H1 (cell line): Measurements from ENCODE around the gene ASCC3. TPM values are rescaled to one million over a fixed set of nuclear protein-coding genes. Genes with fewer than 3 reads are reported as not detected.
A peak's percentile ranks its signal among the peaks of the same experiment; 100 is the strongest.

ENCODE experiments used
- ASH2L ChIP-seq: fragments of 200-600, 300-600 bp; sonication (generic); IDR thresholded peaks from one replicate; pipeline ENCODE4 v1.7.1; 2017; ENCODE audit warnings: low read length
- CHD1 ChIP-seq: IDR thresholded peaks from 2 replicates; pipeline ENCODE4 v1.6.1; 2012; ENCODE audit warnings: low read depth, low read length, improper control_type of control experiment
- EZH2 ChIP-seq: fragments of 200-600 bp; sonication (generic); IDR thresholded peaks from 2 replicates; pipeline ENCODE4 v1.7.1; 2012; ENCODE audit warnings: low read depth, mild to moderate bottlenecking, moderate library complexity, low read length, inconsistent platforms; ENCODE audit not compliant: severe bottlenecking
- HDAC2 ChIP-seq, 2 experiments: fragments of 300-600 bp in 1 of 2; sonication (generic) in 1 of 2; IDR thresholded peaks; 2 replicates each; pipeline ENCODE4 v1.6.1; 2011 to 2012; ENCODE audit warnings: low read depth in 2 of 2, low read length in 2 of 2, mild to moderate bottlenecking in 2 of 2, moderate library complexity in 2 of 2, borderline replicate concordance in 1 of 2, inconsistent platforms in 1 of 2
- MAX ChIP-seq: IDR thresholded peaks from 2 replicates; pipeline ENCODE4 v1.6.1; 2012; ENCODE audit warnings: inconsistent platforms
- RAD21 ChIP-seq, 2 experiments: IDR thresholded peaks in 1 of 2; conservative IDR thresholded peaks in 1 of 2; 2 replicates each; pipeline ENCODE4 v1.6.1; 2011; ENCODE audit warnings: low read depth in 2 of 2, low read length in 2 of 2, improper control_type of control experiment in 1 of 2, inconsistent platforms in 1 of 2, mild to moderate bottlenecking in 1 of 2, moderate library complexity in 1 of 2
- RNF2 ChIP-seq: fragments of 200-900, 300-1000 bp; sonication (generic); IDR thresholded peaks from 2 replicates; pipeline ENCODE4 v1.7.1; 2016; ENCODE audit warnings: borderline replicate concordance, low read depth, mild to moderate bottlenecking, antibody characterized with exemption, low read length; ENCODE audit not compliant: poor library complexity, severe bottlenecking; ENCODE audit errors: missing control alignments
- polyA plus RNA-seq, 7 experiments: library from polyadenylated mRNA; depleted of rRNA in 3 of 7; stranded (reverse) in 5 of 7; unstranded in 2 of 7; fragments of >200 nt in 5 of 7; fragments of 200-250 nt in 2 of 7; gene quantifications; 1 replicate in 5 of 7; 2 replicates in 1 of 7; 4 replicates in 1 of 7; pipeline versions ENCODE4 v1.2.1 to v1.2.3, GENCODE V29; 2011 to 2013; ENCODE audit warnings: missing spikeins in 2 of 7, mixed read lengths in 2 of 7
- total RNA-seq: library from RNA; stranded (reverse); fragmentation: NEBNext Ultra II Directional; extraction: Animal tissue kit (Norgen Biotek cat#: 25700); gene quantifications from 2 replicates; pipeline ENCODE4 v1.2.1, GENCODE V29; 2021

The ASCC3 gene
- total and polyA plus RNA-seq, 2 of the 8 experiments (the other 6 are each of a cell fraction or from before 2014, with no cell fraction given) = 37.5 to 77.8 TPM

GRCh38 chr6:100466410-100467128, 414.6 kb downstream of the ASCC3 start (continued):
- TF ChIP-seq RAD21 (IDR thresholded peaks at IDR 0.05 in 1 of 2, conservative IDR thresholded peaks at IDR 0.05 in 1 of 2; ENCODE audit: low read depth in 2 of 2, low read length in 2 of 2) = no peak
- no peak for TF ChIP-seq HDAC2 (IDR thresholded peaks at IDR 0.05; ENCODE audit: borderline replicate concordance in 1 of 2, low read depth in 2 of 2, low read length in 2 of 2)
- TF ChIP-seq MAX = peak; percentile 53; the same call in 1 of the 2 replicates
- TF ChIP-seq EZH2 = peak; percentile 21
- peak; percentile 42 for TF ChIP-seq RNF2
- no peak for TF ChIP-seq CHD1
- peak; percentile 12 for TF ChIP-seq ASH2L
- TF ChIP-seq, all 59 proteins: peak for 5
